Activated T-cell treated with anti-CD3 and anti-CD28 coated beads, Interleukin-2, amount 50 U/mL, for 48 hours (primary cell): Measurements from ENCODE around the gene BLMH.

Experiments used
- DNase-seq, 2 experiments: peaks; one replicate each; pipeline ENCODE4 v3.0.0-alpha.2; 2020

BLMH gene, protein sequence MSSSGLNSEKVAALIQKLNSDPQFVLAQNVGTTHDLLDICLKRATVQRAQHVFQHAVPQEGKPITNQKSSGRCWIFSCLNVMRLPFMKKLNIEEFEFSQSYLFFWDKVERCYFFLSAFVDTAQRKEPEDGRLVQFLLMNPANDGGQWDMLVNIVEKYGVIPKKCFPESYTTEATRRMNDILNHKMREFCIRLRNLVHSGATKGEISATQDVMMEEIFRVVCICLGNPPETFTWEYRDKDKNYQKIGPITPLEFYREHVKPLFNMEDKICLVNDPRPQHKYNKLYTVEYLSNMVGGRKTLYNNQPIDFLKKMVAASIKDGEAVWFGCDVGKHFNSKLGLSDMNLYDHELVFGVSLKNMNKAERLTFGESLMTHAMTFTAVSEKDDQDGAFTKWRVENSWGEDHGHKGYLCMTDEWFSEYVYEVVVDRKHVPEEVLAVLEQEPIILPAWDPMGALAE

GRCh38 chr17:30291543-30292285 is at the start of gene BLMH:
Gene BLMH (minus strand): TSS chr17:30291944. CDS start chr17:30291819, 125 bp downstream.
- DNase-seq = peak; percentile 85 to 90

- no peak for DNase-seq
These were observed 49.1 kb upstream of the BLMH start for GRCh38 chr17:30340801-30341356.

DNA sequence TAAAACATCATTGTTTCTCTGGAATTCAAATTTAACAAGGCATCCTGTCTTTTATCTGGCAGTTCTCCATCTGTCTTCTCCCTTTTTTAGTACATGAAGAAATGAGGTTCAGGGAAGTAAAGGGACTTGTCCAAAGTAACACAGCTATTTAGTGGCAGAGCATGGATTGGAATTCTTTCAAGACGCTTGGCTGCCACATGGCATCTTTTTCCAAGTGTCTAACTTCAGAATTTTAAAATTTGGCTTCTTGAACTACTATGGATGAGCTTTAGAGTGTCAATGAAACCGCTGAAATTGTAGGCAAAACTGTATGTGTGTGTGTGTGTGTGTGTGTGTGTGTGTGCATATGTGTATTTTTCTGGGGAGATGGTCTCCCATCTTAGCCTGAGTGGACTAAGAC is 47.3 kb upstream of the BLMH start:
- no peak for DNase-seq

DNA sequence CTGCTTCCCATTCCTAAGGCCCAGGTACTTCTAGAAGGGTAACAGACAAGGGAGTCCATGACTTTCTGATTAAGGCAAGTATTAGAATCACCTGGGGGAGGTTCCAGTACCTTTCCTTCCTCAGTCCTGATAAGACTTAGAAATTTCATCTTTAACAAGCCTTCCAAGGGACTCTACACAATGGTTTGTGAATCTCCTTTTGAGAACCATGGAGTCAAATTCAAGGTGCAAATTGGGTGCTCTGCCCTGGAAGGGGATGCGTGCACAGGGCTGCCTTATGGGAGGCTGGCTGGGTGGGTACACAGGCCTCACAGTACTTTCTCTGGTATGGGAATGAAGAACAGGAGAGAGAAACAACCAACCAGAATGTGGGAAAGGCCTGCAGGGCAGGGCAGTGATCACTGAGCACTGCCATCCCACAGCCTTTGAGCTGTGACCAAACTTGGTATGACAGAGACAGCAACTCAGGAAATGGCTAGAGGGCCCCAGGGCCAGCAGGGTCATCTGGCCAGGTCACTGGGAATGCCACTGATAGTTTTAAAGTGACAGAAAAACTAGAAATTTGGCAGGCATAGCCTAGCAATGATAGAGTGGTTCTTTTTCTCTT is 45.8 kb upstream of the BLMH start:
- no peak for DNase-seq

- peak; percentile 64 for DNase-seq
These were observed 44.8 kb upstream of the BLMH start for GRCh38 chr17:30336369-30337171.

GRCh38 chr17:30334421-30334820 is 42.7 kb upstream of the BLMH start:
- no peak for DNase-seq

DNA sequence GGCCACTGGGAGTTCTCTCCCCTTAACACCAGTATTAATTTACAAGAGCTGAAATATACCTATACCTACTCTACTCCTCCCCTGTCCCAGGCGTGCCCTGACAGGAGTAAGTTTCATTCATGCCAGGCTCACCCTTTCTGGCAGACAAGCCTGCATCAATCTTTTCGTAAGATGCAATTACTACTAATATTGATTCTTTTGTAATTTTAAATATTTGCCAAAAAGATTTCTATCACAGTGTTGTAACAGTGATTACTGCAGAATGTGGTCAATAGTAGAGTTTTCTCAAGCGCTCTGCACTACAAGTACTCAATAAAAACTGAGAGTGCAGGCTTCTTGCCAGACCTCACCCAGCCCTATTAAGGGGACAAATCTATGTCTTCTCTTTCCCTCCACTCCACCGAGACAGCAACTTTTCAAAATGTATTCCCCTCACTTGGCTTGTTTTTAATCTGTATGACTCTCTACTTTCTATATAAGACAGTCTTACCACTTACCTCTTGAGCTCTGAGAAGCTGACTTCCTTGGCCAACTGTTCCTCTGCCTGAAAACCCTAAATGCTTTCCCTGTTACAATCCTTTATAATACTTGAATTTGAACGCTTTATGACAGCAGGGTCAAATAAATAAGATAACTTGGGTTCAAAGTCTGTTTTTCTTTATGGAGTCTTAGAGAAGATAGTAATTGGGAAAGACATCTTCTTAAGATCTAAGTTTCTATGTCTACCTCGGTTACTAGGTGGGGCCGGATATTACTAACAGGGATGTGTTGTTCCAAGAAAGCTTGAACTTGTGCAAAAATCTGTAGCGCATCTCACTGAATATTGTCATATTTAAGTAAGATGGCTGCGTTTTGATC is 42.0 kb upstream of the BLMH start, which contains the start of gene TMIGD1:
TMIGD1 (minus strand) TSS at position 555 of the 858 bp plus-strand sequence. CDS start 1,924 bp downstream, outside the sequence.
- DNase-seq = no peak

DNA sequence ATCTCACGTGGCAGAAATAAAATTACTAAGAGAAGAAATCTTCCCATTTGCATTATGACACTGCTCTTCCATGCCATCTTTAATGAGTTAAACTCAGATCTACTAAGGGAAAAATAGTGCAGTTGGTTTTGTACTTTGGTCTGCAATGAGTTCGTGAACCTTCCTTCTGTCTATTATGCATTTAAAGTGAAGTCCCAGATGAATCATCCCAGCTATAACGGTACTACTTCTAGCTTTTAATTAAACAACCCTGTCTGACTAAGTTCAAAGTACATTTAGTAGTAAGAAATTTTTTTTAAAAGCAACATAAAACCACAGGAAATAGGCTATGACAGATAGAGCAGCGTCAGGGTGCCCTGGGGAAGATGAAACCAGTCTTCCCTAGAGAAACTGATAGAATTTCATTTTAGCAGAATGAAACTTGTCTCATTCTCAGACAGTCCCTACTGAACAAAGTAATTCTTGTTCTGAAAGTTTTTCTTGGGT is 40.4 kb upstream of the BLMH start:
- peak; percentile 51 to 61 for DNase-seq

- DNase-seq = no peak
These were observed 35.1 kb upstream of the BLMH start for GRCh38 chr17:30326809-30327208.

GRCh38 chr17:30324723-30325122 is 33.0 kb upstream of the BLMH start:
- DNase-seq = no peak

GRCh38 chr17:30323895-30324319 is 32.2 kb upstream of the BLMH start:
- peak; percentile 47 to 51 for DNase-seq

GRCh38 chr17:30323262-30323894 is 31.6 kb upstream of the BLMH start:
- no peak for DNase-seq

GRCh38 chr17:30321314-30321713 is 29.6 kb upstream of the BLMH start:
- DNase-seq = no peak

- no peak for DNase-seq
These were observed 26.4 kb upstream of the BLMH start for GRCh38 chr17:30318155-30318554.

GRCh38 chr17:30316736-30317135 is 25.0 kb upstream of the BLMH start:
- DNase-seq = no peak

DNA sequence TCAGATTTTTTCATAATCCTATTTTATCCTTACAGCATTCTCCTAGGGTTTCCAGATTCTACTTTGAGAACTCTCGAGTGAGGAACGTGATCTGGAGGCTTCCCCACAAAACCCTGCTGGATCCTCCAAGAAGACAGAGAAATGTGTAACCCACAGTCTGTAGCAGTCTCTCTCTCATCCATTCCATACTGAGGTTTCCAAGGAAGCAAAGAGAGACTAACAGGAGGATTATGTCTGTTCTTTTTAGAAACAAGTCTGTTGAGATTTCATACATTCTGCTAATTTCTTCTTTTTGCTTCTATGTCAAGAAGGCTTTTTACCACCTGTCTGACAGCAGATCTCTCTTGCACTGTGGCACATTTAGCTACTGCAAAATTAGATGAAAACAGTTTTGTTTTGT is 23.4 kb upstream of the BLMH start:
- no peak for DNase-seq

DNA sequence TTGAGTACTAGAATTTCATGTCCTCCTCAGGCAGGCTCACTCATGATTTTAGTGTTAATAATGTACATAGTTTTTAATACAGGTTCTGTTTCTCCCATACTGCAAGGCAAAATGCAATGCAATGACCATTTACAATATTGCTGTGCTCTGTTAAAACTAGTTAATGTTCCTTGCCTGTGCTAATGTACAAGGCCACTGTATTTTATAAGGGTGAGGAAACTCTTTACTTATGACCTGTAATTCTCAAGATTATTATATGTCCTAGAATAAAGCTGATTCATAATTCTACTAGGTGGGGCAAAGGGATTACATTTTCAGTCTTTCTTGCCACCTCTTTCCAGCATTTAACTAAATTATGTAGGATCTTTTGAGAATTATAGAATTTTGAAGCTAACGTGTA is 22.7 kb upstream of the BLMH start:
- no peak for DNase-seq

DNA sequence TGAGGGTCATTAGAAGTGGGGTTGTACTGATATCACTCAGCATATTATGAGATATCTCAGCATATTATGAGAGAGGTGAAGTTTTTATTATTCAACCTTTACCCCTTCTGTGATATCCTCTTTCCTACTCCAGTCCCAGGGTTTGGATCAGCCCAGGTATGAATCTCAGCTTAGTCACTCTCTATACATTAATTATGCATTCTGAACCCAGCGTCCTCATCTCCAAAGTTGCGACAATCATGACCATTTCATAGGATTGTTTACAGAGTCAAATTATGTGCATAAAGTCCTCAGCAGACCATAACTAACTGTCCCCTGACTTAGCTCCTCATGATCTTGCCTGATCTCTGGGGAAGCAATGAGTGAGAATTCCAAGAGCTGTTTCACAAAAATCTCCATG is 20.5 kb upstream of the BLMH start:
- DNase-seq = no peak

- DNase-seq = no peak
These were observed 18.8 kb upstream of the BLMH start for GRCh38 chr17:30310562-30310961.

DNA sequence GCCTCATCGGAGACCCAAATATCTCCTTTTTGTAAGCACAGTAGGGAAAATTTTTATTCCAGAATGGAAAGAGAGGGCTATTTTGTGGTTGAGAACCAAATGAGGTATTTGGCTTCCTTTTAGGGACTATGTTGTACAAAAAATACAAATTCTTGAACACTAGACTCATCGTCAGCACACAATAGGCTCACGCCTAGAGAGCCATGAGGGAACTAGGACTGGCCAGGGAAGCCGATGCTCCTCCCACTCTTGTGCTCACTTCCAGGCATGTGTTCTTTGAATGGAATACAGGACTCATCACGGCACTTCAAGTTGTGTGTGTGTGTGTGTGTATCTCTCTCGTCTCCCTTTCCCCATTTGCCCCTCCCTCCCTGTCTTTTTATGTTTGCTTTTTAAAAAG is 17.8 kb upstream of the BLMH start:
- DNase-seq = no peak

DNA sequence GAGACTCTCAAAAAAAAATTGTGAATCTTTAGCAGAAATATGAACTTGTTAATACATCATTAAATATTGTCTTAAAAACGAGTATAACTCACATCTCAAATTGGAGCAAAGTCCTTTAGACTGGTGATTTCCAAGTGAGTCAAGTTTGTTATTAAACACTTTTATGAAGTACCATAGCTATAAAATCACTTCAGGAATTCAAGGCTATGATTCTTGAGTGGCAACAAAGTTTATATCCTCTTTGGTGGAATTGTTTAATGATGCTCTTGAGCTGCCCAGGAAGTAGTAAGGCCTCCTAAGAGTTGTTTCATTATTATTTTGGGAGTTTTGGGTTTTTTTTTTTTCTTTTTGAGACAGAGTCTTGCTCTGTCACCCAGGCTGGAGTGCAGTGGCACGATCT is 16.7 kb upstream of the BLMH start:
- no peak for DNase-seq
